HG03060 (cell line): ENCODE measurements around the gene MCM6.
"Not testable (repeated sequence)": the region's sequence is repeated elsewhere in the genome, so short reads cannot be mapped to it uniquely, and the experiment has no call there.

Experiments
- ATAC-seq: cut with Tn5 transposase; IDR thresholded peaks from one replicate; pipeline ENCODE4 v1.9.1; 2021; ENCODE audit warnings: low read depth, moderate number of reproducible peaks; ENCODE audit not compliant: unreplicated experiment

Gene MCM6

DNA sequence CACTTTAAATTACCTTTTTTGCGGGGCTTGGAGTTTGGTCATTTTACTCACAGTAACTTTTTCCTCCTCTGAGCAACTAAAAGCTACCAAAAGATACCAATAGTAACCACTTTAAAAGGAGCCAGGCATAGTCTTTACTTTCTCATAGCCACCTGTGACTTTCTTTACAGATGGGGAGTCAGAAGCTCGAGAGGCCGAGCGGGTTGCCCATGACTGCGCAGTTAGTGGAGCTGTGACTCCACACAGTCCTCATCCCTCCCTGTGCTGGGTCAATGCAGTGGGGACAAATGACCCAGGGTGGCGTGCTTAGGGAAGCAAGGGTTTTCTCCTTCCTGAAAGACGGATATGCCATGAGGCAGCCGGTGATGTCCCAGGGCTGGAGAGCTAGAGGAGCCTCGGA is 51.1 kb downstream of the MCM6 start:
- no peak for ATAC-seq

DNA sequence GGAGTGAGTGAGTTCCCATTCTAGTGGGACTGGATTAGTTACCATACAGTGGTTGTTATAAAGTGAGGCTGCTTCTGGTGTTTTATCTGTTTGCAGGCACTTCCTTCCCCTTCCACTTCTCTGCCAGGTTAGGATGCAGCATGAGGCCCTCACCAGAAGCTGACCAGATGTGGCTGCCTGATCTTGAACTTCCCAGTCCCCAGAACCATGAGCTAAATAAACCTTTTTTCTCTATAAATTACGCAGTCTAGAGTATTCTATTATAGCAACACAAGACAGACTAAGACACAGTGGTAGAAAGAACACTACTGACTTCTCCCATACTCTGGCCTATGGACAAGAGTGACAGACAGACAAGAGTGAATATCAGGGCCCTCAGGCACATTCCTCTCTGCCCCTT is 53.4 kb downstream of the MCM6 start:
- ATAC-seq, result no peak

DNA sequence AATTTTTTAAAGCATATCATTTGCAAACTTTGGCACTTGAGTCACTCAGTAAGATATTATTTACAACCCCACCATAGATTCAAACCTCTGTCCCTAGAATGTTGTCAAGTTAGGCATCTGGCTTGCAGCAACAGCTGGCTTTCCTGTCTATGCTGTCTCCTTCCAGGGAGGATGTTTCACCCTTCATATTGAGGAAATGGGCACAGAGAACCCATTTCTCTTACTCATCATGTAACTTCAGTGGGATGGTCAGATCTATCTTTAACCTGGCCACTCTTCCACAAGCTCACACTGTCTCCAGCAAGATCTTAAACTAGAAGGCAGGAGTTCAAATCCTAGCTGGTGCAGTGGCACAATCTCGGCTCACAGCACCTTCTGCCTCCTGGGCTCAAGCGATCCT is 55.1 kb downstream of the MCM6 start:
- ATAC-seq, result no peak

DNA sequence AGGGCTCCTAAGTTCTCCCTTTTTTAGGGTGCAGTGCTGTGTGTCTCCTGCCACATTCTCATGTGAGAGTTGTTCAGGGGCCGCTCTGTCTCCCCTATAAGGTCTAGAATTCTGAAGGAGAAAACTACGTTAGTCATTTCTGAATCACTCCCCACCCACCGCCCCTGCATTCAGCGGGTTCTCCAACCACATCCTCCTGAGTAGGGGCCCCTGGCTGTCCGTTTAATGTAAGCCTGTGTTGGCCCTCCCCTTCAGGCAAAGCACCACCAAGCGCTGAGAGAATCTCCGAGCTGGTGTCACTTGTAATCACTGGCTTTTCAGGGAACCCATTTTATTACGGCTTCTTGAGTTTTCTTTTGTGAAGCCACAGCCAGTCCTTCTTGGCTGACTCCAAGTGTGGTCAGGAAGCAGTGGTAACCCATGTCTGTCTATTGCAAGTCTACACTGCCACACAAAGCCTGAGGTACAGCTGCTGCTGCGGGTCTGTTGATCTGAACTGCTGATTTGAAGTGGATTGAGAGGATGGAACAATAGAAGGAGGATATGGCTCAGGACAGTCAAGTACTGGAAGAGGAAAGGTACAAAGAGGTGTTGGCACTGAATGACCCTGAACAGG is 56.1 kb downstream of the MCM6 start:
- peak; percentile 61 for ATAC-seq

DNA sequence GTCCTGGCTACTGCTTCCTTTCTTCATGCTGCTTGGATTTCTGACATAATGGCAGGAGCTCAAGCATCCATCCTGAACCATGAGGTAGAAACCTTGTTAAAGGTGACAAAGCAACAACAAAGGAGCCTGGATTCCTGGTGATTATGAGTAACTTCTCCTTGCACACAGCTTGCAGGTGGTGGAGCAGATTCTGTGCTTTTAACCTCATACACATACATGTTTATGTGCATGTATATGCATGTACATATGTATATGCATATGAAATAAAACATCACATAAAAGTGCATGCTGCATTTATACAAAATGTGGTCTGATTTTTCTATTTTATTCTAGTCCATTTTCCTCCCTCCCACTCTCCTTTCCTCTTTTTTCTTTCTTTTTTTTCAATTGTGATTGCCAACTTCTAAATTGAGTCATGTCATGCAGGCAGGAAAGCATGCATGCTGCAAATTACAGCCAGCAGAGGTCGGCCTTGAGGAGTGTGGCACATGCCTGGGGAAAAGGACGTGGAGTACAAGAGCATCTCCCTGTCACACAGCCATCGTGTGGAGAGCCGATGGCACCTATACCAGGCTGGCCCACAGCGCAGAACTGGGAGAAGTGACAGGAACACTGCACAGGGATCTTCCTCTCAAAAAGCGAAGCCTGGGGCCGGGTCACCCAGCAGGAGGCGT is 57.2 kb downstream of the MCM6 start:
- no peak for ATAC-seq

DNA sequence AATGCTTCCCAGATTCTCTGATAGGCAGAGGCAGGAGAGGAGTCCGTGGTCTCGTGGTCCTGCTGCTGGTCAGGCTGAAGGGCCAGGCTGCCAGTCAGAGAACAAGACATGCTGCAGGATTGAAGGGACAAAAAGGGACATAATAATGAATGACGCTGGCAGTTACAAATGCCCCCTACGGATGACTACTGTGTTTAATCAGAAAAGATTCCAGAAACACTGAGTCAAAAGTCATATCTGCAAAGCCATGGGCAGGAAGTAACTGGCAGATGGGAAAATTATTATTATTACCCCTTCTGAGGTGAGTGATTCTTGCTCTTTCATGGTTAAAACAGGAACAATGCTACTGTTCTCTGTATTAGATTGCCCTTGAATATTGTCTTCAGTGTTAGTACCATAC is 58.3 kb downstream of the MCM6 start:
- no peak for ATAC-seq

DNA sequence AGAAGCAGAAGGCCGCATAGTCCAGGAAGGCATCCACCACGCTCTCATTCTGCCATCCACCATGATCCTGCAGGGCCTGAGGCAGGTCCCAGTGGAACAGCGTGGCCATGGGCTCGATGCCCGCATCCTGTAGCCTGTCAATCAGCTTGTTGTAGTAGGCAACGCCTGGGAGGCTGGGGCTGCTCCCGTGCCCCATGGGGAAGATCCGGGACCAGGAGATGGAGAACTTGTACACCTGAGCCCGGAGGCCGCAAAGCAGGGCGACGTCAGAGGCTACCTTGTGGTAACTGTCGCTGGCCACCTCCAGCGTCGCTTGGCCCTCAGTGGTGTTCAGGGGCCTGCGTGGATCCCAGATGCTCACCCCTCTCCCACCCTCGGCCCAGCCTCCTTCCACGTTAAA is 58.8 kb downstream of the MCM6 start:
- no peak for ATAC-seq

DNA sequence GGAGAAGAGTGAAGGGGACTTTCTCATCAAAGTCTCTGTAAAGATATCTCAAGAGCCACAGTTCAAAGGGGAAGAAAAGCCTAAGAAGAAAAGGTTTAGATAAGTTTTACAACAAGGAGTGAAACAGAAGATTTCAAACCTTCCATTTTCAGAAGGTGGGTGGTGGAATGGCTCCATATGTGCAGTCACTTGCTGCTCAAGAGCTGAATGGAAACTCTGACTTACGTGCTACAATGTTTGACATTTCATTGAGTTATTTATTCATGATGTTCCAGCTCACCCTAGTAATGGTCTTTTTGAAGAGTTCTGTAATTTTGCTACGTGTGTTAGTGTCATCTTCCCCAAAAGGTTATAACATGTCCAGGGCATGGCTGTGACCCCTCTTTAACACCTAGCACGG is 61.0 kb downstream of the MCM6 start:
- ATAC-seq, result no peak

DNA sequence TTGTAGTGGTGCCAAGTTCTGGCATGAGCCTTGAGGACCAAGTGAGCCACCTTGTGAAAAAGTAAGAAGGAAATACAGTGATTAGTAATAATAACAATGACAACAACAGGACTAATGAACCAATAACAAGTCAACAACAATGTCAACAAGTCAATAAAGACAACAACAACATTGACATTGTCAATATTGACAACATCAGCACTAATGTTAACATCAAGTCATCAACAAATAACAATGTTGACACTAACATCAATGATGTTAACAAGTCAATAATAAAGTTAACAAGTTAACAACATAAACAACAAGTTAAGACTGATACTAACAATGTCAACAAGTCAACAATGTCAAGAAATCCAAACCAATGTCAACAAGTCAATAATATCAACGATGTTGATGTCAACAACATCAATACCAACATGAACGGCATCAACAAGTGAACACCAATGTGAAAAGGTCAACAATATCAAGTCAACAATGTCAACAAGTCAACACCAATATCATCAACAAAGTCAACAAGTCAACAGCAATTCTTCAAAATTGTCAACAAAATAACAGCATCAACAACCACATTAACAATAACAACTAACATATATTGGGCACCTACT is 63.2 kb downstream of the MCM6 start:
- ATAC-seq, result no peak

DNA sequence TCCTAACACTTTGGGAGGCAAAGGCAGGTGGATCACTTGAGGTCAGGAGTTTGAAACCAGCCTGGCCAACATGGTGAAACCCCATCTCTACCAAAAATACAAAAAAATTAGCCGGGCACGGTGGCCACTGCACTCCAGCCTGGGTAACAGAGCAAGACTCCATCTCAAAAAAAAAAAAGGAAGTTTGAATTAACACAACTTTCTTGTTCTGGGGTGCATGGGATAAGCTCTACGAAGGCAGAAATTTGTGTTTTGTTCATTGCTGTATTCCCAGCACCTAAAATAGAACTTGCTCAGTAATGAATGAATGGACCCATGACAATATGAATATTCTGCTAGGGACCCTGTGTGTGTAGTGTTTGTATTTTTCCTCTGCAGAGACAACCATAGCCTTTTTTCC is 68.4 kb downstream of the MCM6 start:
- ATAC-seq, result not testable (repeated sequence)

DNA sequence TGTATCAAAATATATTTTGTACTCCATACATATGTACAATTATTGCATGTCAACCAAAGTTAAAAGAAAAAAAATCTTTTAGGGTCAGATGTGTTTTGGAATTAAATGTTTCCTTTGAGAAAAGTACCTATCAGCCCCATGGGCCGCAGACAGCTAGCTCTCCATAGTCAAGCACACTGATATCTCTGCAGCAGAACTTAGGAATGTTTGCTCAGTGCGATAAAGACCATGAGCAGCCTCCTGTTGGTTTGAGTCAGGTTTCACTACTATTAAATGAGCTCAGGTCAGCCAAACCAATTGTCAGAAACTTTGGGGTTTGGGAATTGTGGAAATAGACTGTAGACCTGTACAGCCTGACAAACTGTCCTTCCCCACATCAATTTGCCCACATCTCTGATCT is 73.0 kb downstream of the MCM6 start:
- no peak for ATAC-seq

DNA sequence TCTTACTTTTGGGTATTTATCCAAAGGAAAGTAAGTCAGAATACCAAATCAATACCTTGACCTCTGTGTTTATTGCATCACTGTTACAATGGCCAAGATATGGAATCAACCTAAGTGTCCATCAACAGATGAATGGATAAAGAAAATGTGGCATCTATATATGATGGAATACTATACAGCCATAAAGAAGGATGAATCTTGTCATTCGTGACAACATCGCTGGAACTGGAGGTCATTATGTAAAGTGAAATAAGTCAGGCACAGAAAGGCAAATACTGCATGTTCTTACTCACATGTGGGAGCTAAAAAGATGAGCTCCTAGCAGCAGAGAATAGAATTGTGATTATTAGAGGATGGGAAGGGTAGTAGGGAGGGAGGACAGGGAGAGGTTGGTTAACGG is 73.9 kb downstream of the MCM6 start:
- no peak for ATAC-seq

DNA sequence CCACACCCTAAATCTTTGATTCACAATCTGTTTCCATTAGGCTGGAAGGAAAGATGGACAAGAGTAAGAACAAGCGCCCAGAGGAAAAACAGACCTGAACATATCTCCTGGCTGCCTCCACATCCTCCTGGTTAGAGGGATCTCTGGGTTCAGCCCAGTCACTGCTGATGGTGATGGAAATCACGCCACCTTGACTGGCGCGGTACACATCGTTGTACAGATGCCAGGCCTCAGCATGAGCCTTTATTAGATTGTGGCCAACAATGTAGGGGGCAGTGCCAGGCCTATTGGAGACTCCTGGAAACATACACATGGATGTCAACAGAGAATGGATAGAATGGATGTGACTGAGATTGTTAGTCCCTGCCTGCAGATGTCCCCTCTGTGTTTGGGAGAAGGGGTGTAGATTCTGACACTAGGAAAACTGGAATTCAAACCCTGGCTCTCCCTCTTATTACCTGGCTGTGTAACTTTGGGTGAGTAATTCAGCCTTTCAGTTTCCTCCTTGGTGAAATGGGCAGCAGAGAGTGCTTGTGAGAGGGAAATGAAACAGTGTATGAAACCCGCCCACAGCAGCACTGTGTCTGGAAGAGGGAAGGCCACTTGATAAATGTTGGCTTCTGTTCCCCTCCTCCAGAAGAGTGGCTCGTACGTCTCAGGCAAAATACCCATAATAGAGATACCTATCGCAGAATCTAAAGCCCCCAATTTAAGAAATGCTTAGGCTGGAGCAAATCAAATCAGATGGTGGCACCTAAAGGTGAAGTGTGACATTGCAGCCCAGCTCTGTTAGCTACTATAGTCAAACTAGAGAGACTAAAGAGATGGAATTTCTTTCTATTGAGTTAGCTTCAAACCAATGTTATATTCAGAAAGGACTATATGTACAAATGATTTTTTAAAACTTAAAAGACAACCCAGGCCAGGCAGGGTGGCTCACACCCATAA is 75.5 kb downstream of the MCM6 start:
- ATAC-seq, result no peak

DNA sequence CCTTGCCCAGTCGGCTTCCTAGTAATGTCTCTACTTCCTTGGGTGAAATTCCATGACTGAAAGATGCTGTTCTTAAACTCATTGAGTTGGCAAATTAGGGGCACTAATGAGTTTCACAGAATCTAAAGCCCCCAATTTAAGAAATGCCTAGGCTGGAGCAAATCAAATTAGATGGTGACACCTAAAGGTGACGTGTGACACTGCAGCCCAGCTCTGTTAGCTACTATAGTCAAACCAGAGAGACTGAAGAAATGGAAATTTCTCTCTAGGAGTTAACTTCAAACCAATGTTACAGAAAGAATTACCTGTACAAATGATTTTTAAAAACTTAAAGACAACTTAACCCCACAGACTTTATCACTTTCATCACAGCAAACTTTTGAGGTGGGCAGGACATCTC is 76.5 kb downstream of the MCM6 start:
- ATAC-seq, result no peak

DNA sequence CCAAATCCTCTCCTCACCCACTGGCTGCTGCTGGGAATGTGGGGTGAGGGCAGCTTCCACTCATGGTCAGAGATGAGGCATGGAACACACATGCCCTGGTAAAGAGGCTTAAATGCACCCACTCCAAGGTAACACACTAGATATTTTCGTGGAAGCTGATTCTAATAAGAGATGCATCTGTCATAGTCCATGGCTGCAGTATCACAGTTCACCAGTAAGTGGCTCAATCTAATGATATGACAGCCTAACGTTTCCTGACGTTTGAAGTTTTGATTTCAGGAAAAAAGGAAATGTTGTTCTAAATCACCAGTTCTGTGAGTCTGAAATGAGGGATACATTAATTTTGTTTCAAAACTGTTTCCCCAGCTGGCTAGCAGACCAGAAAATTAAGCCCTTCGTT is 77.5 kb downstream of the MCM6 start:
- ATAC-seq, result no peak

DNA sequence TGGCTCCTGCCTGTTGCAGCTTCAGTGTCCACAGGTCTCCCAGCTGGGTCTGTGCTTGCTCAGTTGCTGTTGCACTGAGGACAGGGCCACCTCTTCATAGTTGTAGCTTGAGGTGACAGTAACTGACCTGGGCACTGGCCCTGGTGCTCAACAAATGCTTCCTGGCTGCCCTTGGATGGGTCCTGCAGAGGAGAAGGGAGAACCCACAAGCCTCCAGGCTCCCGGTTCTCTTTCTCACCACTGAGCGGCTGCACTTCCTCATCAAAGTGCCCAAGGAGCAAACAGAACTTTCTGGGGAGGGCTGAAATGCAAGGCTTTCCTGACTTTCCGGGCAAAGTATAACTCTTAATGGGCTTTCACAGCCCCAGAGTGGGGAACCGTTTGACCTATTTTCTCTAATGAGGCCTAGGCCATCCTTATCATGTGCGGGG is 78.0 kb downstream of the MCM6 start:
- ATAC-seq, result no peak

DNA sequence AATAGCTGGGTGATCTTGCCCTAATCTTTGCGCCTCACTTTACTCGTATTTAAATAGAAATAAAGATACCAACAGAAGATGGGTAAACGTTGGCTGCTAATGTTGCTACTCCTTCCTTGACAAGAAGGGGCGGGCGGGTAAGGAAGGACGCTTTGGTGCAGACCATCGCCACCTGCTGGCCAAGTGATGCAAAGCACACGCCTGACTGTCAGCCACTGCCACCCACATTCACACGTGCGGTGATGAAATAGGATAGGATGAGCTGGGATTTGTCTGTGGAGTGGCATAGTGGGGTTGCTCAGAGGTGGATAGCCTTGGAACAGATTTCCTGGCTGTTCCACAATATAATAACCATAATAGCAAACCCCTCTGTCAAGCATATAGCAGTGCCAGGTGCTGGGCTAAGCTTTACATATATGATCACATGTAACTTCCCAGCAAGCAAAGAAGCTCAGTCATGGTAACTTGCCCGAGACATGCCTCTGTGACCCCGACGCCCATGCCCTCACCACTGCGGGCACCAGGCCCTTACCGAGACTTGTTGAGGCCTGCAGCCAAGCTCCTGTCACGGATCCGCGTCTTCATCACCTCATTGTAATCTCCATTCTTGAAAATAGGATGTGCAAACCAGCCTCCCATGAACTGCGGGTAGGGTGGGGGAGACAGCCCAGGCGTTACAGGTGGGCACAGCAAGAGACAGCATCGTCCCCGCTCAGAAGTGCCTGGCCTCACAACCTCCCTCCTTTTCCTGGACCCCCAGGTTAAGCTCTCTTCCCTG is 78.6 kb downstream of the MCM6 start:
- no peak for ATAC-seq

DNA sequence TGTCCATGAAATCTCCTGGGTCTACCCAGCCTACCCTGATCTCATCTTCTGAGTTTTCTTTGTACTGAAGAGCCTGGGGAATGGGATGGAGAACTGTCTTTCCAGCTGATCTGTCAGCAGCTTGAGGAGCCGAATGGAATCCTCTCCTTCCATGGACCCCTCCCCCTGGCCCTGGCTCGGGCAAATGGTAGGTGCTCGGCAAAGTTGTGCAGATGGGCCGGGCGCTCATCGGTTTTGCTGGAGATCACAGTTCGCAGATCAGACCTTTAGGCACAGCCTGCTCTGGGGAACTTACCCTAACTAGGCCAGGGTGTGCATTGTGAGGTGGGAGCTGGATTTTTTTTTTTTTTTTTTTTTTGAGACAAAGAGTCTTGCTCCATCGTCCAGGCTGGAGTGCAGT is 79.6 kb downstream of the MCM6 start:
- no peak for ATAC-seq

DNA sequence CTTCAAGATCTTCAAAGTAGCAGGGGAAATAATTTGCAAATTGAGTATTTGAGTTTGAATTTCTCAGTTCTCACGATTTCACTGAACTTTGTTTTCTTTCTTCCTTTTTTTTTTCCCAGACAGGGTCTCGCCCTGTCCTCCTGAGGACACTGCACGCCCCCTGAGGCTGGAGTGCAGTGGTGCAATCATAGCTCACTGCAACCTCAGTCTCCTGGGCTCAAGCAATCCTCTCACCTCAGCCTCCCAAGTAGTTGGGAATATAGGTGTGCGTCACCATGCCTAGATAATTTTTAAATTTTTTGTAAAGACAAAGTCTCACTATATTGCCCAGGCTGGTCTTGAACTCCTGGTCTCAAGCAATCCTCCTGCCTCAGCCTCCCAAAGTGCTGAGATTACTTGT is 80.6 kb downstream of the MCM6 start:
- not testable (repeated sequence) for ATAC-seq

DNA sequence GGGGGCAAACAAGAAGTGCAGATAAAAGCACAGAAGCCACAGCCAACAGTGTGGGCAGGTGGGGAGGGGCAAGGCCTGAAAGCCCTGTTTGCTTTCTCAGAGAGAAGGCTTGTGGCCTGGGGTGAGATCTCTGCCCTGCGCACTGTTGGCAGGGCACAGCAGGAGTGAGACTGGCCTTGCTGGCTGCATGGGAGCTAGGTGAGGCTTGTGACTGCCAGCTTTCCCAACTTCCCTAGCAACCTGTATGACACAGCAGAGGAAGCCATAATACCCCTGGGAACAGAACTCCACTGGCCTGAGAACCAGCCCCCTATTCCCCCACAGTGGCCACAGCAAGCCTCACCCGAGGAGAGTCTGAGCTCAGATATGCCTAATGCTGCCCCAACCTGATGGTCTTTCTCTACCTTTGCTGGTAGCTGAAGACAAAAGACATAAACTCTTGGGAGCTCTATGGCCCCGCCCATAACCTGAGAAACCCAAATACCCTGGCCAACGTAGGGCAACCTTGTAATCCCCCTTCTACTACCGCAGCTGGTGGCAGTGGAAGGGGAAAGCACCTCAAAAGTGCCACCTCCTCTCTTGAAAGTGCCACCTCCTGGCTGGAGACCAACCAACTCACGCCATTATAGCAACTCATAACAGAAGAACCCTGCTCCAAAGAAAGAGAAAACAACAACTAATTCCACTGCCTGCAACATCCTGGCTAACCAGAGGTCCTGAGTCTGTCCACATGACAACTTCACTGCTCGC is 83.7 kb downstream of the MCM6 start:
- peak; percentile 35 for ATAC-seq
